Fibroblast of lung (primary cell): Measurements from ENCODE around the gene PLEKHB2. TPM values are rescaled to one million over a fixed set of nuclear protein-coding genes. Genes with fewer than 3 reads are reported as not detected.

Experiments
- DNase-seq, 2 donors: peaks; one replicate each; pipeline versions ENCODE4 v3.0.0 to v3.0.0-alpha.2; 2010; ENCODE audit warnings: low read depth in 2 of 2
- H2AFZ ChIP-seq: 2 replicates; pipeline ENCODE4 v1.5.1; 2012; ENCODE audit warnings: low read length, control low read depth, inconsistent platforms
- H3K27ac ChIP-seq: 2 replicates; pipeline ENCODE4 v1.5.1; 2011; ENCODE audit warnings: low read length, control low read depth; ENCODE audit not compliant: insufficient read depth
- H3K27me3 ChIP-seq: 2 replicates; pipeline ENCODE4 v1.5.1; 2011; ENCODE audit warnings: mild to moderate bottlenecking, low read length; ENCODE audit not compliant: control insufficient read depth, insufficient read depth
- H3K36me3 ChIP-seq: 2 replicates; pipeline ENCODE4 v1.5.1; 2011; ENCODE audit warnings: low read length; ENCODE audit not compliant: control insufficient read depth, insufficient read depth
- H3K4me1 ChIP-seq: 2 replicates; pipeline ENCODE4 v1.5.1; 2011; ENCODE audit warnings: low read length; ENCODE audit not compliant: control insufficient read depth, insufficient read depth; ENCODE audit errors: extremely low read depth
- H3K4me2 ChIP-seq: 2 replicates; pipeline ENCODE4 v1.5.1; 2011; ENCODE audit warnings: low read length, control low read depth; ENCODE audit not compliant: insufficient read depth; ENCODE audit errors: extremely low read depth
- H3K4me3 ChIP-seq, 4 experiments: fragments of 200-600 bp in 1 of 4; sonication (generic) in 1 of 4; replicated peaks in 1 of 4; 2 replicates each; pipeline ENCODE4 v1.5.1; 2011 to 2016; ENCODE audit warnings: low read length in 4 of 4, low read depth in 3 of 4, mild to moderate bottlenecking in 3 of 4, control low read depth in 2 of 4, inconsistent platforms in 1 of 4, mixed read lengths in 1 of 4; ENCODE audit not compliant: insufficient read depth in 1 of 4; ENCODE audit errors: control extremely low read depth in 1 of 4
- H3K79me2 ChIP-seq: 2 replicates; pipeline ENCODE4 v1.5.1; 2012; ENCODE audit warnings: mild to moderate bottlenecking, low read length, inconsistent platforms; ENCODE audit not compliant: control insufficient read depth, insufficient read depth
- H3K9ac ChIP-seq: 2 replicates; pipeline ENCODE4 v1.5.1; 2011; ENCODE audit warnings: mild to moderate bottlenecking, low read length, control low read depth; ENCODE audit not compliant: insufficient read depth
- H3K9me3 ChIP-seq: 2 replicates; pipeline ENCODE4 v1.5.1; 2012; ENCODE audit warnings: low read depth, low read length; ENCODE audit not compliant: control insufficient read depth, insufficient read depth
- H4K20me1 ChIP-seq: 2 replicates; pipeline ENCODE4 v1.5.1; 2011; ENCODE audit warnings: low read length; ENCODE audit not compliant: control insufficient read depth, insufficient read depth; ENCODE audit errors: extremely low read depth
- CTCF ChIP-seq, 2 donors: IDR thresholded peaks in 1 of 2; conservative IDR thresholded peaks in 1 of 2; 1 replicate in 1 of 2; 2 replicates in 1 of 2; pipeline ENCODE4 v1.5.1; 2011 to 2012; ENCODE audit warnings: low read length in 2 of 2, control low read depth in 1 of 2, inconsistent platforms in 1 of 2, low read depth in 1 of 2, mild to moderate bottlenecking in 1 of 2
- EZH2 ChIP-seq: IDR thresholded peaks from 2 replicates; pipeline ENCODE4 v1.5.1; 2012; ENCODE audit warnings: low read length, control low read depth, mild to moderate bottlenecking; ENCODE audit errors: missing control alignments
- polyA plus RNA-seq, 2 donors: library from polyadenylated mRNA; depleted of rRNA in 1 of 2; stranded (reverse) in 1 of 2; unstranded in 1 of 2; fragments of >200 nt; gene quantifications; 2 replicates each; pipeline ENCODE4 v1.2.1, GENCODE V29; 2011 to 2012; ENCODE audit warnings: missing spikeins in 1 of 2
- total RNA-seq: library from RNA; depleted of rRNA; stranded (reverse); fragments of >200 nt; gene quantifications from 2 replicates; pipeline ENCODE4 v1.2.1, GENCODE V29; 2014

The PLEKHB2 gene
- total and polyA plus RNA-seq, 2 donors (not counting 1 experiment from before 2014, with no cell fraction given): 79.6 to 94.0 TPM

- Histone ChIP-seq H3K9me3 (no peaks in the 10 kb centered on the region), H3K9ac (no peak overlapping the region), H3K79me2 (peaks cover 17% of the 10 kb centered on the region), H3K4me2 (no peak overlapping the region), H3K4me1 (no peaks in the 10 kb centered on the region), H2AFZ (no peak overlapping the region), H3K36me3 (no peaks in the 10 kb centered on the region), H4K20me1 (no peaks in the 10 kb centered on the region), H3K4me3 (no peak overlapping the region), H3K27me3 (no peaks in the 10 kb centered on the region), H3K27ac (no peak overlapping the region)
- TF ChIP-seq EZH2: no peak
- no peak for TF ChIP-seq CTCF (conservative IDR thresholded peaks at IDR 0.05 in 1 of 2, IDR thresholded peaks at IDR 0.05 in 1 of 2; ENCODE audit: low read depth in 1 of 2, low read length in 2 of 2)
- no peak for DNase-seq
These were observed 21.3 kb downstream of the PLEKHB2 start for GRCh38 chr2:131126436-131126835.

GRCh38 chr2:131127076-131127475, 21.9 kb downstream of the PLEKHB2 start:
- Histone ChIP-seq H3K36me3 (no peaks in the 10 kb centered on the region), H3K27me3 (no peaks in the 10 kb centered on the region), H3K4me2 (no peak overlapping the region), H3K27ac (no peak overlapping the region), H4K20me1 (no peaks in the 10 kb centered on the region), H3K9me3 (no peaks in the 10 kb centered on the region), H2AFZ (no peak overlapping the region), H3K79me2 (peaks cover 17% of the 10 kb centered on the region), H3K4me1 (no peaks in the 10 kb centered on the region), H3K4me3 (no peak overlapping the region), H3K9ac (no peak overlapping the region)
- no peak for DNase-seq
- no peak for TF ChIP-seq CTCF (conservative IDR thresholded peaks at IDR 0.05 in 1 of 2, IDR thresholded peaks at IDR 0.05 in 1 of 2; ENCODE audit: low read depth in 1 of 2, low read length in 2 of 2)
- no peak for TF ChIP-seq EZH2

DNA sequence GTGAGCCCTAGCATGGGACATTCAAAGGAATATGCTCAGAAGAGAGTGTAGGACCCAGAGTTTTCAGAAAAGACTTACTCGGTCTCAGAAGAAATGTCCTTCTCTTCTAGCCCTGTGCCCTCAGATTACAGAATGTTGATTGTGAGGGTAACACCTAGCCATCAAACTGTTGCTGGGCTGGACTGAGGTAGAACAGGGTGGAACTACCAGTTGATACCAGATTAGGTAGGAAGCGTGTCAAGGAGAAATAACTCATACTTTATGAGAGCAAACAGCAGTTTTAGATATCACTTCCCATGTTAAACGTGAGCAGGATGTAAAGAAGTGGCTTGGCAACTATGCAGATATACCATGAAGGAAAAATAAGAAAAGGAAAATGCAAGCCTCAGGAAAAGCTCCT, 22.8 kb downstream of the PLEKHB2 start:
- no peaks in the 10 kb centered on the region for H4K20me1 ChIP-seq
- no peak for TF ChIP-seq EZH2
- no peak for TF ChIP-seq CTCF (conservative IDR thresholded peaks at IDR 0.05 in 1 of 2, IDR thresholded peaks at IDR 0.05 in 1 of 2; ENCODE audit: low read depth in 1 of 2, low read length in 2 of 2)
- H3K9ac ChIP-seq: no peak overlapping the region
- H2AFZ ChIP-seq: no peak overlapping the region
- H3K27ac ChIP-seq: no peak overlapping the region
- no peak overlapping the region for H3K4me2 ChIP-seq
- no peaks in the 10 kb centered on the region for H3K9me3 ChIP-seq
- H3K27me3 ChIP-seq: no peaks in the 10 kb centered on the region
- H3K4me1 ChIP-seq: no peaks in the 10 kb centered on the region
- no peak overlapping the region for H3K4me3 ChIP-seq
- peaks cover 2% of the 10 kb centered on the region for H3K36me3 ChIP-seq
- no peak for DNase-seq
- H3K79me2 ChIP-seq: peaks cover 13% of the 10 kb centered on the region
